ENCODE results near the gene PTPRCAP.
A peak's percentile ranks its signal among the peaks of the same experiment; 100 is the strongest.

Gene PTPRCAP

DNA sequence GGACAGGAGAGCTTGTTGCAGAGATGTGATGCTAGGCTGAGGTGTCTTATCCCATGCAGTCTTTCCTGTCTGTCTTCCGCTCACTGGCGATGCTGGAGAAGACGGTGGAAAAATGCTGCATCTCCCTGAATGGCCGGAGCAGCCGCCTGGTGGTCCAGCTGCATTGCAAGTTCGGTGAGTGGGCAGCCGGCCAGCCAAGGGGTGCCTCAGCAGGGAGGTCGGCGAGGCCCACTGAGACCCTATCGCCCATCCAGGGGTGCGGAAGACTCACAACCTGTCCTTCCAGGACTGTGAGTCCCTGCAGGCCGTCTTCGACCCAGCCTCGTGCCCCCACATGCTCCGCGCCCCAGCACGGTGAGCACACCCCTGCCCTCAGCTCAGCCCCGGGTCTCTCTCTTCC is 44.0 kb downstream of the PTPRCAP start:
- DNase-seq, result no peak

- DNase-seq, result no peak
Measured at GRCh38 chr11:67392183-67392715, 45.2 kb downstream of the PTPRCAP start.

- DNase-seq, result peak; percentile 98
Measured at GRCh38 chr11:67391304-67392182, 45.9 kb downstream of the PTPRCAP start, which contains the start of gene RAD9A. RAD9A (plus strand) TSS chr11:67391986; CDS start chr11:67392045, 59 bp downstream.

- DNase-seq, result no peak
Measured at GRCh38 chr11:67390947-67391303, 46.6 kb downstream of the PTPRCAP start.

GRCh38 chr11:67389477-67389876 is 48.0 kb downstream of the PTPRCAP start:
- DNase-seq, result peak; percentile 10

- no peak for DNase-seq
Measured at GRCh38 chr11:67387518-67387917, 50.0 kb downstream of the PTPRCAP start.

- DNase-seq, result no peak
Measured at GRCh38 chr11:67387069-67387468, 50.4 kb downstream of the PTPRCAP start.
